GM19468 (cell line): ENCODE data around the gene TMEM63B.
"Not testable (repeated sequence)": the region's sequence is repeated elsewhere in the genome, so short reads cannot be mapped to it uniquely, and the experiment has no call there.

ENCODE experiments used
- ATAC-seq: cut with Tn5 transposase; IDR thresholded peaks from one replicate; pipeline ENCODE4 v1.9.1; 2021; ENCODE audit warnings: mild to moderate bottlenecking, moderate library complexity, moderate number of reproducible peaks; ENCODE audit not compliant: unreplicated experiment; ENCODE audit errors: extremely low read depth

Gene TMEM63B

GRCh38 chr6:44093750-44094402 lies 33.5 kb upstream of the TMEM63B start:
- ATAC-seq = no peak

GRCh38 chr6:44094403-44095242 lies 32.7 kb upstream of the TMEM63B start:
- ATAC-seq = no peak

GRCh38 chr6:44095243-44095623 lies 32.1 kb upstream of the TMEM63B start:
- not testable (repeated sequence) for ATAC-seq

DNA sequence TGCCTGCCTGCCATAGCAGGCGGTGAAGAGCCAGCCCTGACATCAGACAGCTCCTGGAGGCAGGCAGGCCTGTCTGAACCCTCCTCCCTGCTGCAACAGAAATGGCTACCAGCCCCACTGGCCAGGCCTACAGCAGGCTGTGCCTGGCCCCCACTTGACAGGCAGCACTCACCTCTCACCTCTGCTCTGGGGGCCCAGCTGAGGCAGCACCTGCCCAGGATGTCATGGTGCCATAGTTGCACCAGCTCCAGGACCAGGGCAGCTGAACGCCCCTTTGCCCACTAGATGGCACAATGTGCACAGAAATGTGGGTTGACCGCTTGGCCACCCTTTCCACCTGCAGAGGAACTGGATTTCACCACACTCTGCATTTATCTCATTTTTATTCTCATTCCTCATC lies 30.7 kb upstream of the TMEM63B start:
- no peak for ATAC-seq

GRCh38 chr6:44097782-44098317 lies 29.5 kb upstream of the TMEM63B start:
- no peak for ATAC-seq

GRCh38 chr6:44099192-44099591 lies 28.2 kb upstream of the TMEM63B start:
- no peak for ATAC-seq

DNA sequence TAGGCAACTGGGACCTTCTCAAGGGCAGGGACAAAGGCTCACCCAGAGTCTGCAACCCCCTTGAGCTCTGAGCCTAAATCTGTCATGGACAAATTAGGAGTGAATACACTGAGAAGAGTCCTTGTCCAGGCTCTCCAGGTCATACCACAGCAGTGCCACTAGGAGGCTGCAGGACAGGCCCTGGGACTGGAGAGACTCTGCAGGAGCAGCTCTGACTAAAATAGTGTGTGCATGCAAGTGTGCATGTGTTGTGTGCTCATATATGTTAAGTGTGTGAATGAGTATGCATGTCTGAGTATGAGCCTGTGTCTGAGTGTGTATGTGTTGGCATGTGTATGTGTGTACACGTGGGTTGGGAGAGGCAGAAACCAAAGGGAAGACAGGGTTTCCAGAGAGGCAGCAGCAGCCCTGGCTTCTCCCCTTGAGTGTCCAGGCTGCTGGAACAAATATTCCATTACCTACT lies 27.2 kb upstream of the TMEM63B start:
- ATAC-seq = no peak

DNA sequence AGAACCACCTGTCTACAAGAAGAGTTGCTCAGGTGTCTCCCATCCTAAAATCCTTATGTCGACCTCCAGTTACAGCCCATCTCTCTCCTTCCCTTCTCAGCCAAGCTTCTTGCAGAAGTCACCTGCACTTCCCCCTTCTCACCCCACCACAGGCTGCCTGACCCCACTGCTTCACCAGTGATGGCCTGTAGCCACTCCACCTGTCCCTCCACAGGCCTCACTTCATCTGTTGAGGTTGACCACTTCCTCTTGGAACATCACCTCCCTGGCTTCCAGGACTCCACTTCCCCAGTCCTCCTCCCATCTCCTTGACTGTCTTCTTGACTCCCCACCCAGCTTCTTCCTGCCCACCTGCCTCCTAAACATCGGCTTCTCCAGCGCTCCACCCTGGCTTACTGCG lies 25.5 kb upstream of the TMEM63B start:
- ATAC-seq = no peak

DNA sequence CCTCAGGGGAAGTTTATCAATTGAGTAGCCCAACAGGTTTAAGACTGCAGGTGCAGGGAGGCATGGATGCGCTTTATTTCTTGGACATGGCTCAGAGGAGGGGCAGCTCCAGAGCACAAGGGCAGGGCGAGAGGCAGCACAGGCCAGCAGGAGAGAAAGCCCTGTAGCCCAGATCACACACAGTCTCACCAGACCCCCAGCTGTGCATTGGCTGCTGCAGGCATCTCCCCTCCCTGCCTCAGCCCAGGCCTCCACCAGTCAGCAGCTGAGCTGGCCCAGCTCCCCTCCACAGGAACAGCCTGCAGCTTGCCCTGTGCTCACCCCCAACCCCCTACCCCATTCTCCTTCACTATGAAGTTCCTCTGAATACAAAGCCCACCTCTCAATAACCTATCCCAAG lies 24.8 kb upstream of the TMEM63B start:
- ATAC-seq = no peak

GRCh38 chr6:44104481-44105021 lies 22.8 kb upstream of the TMEM63B start:
- ATAC-seq = no peak

GRCh38 chr6:44105146-44105545 lies 22.2 kb upstream of the TMEM63B start:
- no peak for ATAC-seq

- no peak for ATAC-seq
These were observed 21.2 kb upstream of the TMEM63B start for GRCh38 chr6:44105993-44106740.

DNA sequence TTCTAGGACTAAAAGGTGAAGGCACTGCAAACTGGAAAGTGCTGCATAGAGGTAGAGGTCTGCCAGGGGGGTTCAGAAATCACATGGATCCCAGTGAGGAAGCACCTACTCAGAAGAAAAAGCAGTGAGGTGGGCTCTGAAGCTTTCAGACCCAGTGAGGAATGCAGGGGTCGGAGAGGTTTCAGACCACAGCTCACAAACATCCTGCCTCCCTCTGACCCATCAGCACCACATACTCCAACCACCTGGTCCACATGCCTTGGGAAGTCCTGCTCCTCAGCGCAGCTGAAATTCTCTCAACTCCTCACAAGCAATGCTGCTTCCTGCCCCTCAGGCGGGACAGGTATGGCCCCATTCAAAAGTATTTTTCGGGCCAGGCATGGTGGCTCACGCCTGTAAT lies 20.3 kb upstream of the TMEM63B start:
- ATAC-seq = no peak

DNA sequence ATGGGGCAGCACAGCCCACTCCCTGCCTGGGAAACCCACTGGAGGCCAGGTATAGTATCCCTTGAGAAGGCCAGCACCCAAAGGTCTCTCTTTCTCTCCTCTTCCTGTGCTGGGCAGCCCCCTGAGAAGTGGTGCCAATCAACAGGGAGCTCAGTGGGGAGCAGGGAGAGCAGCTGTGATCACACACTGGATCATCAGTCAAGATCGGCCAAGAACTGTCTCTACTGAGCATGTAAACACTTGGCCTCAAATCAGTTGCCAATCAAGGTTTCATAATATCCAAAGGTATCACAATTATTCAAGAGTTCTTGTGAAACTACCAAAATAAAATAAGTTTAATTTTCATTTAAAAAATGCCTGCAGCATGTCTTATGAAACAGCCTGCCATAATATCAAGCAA lies 18.9 kb upstream of the TMEM63B start:
- no peak for ATAC-seq

DNA sequence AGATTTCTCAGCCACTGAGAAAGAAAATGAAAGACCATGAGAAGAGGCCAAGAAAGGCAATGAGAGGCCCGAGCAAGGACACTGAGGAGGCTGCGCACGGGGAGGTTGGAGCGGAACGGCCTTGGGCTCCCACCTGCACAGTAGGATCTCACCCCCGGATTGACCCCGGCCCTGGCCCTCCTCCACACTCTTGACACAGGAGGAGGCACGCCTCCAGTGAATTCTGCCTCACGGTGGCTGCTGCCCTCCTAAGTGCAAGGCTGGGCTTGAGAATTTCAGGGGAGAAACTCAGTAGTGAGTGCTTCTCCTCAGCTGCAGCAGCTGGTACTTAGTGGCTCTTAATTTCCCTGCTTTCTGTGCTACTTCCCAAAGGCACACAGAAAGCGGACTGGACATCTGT lies 18.1 kb upstream of the TMEM63B start:
- no peak for ATAC-seq

GRCh38 chr6:44110005-44110676 lies 17.2 kb upstream of the TMEM63B start:
- ATAC-seq = no peak

DNA sequence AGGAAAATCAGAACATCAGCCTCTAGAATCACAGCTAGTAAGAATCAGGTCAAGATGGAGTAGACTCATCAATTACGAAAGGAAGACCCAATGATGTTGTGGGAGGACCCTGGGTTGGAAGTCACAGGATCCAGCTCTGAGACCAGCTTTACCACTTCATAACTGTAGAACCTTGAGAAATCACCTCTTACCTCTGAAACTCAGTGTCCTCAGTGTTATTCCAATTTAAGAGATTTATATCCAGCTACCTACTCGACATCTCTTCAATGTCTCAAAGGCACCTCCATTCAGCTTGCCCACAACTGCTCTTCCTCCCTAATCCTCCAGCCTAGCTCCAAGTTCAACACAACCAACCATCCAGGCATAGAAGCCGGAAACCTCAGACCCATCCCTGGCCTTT lies 16.4 kb upstream of the TMEM63B start:
- no peak for ATAC-seq

- ATAC-seq = no peak
These were observed 15.6 kb upstream of the TMEM63B start for GRCh38 chr6:44111434-44112417.

DNA sequence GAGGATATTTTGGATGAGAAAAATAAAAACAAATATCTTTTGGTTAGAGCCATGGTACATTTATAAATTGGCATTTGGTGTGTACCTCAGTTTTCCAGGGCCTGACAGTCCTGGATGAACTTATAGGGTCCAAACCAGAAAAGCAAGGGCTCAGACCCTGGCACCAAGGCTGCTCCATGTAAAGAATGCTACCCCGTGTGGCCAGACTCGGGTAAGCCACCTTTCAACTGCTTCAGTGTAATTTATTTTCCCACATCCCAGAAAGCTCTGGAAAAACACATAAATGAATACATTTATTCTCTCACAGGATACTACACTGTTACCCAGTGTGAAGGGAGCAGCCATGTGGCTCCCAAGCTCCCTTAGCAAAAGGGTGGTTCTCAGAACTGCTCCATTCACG lies 13.9 kb upstream of the TMEM63B start:
- no peak for ATAC-seq
